ENCODE measurements around the gene WDR7.

DNA sequence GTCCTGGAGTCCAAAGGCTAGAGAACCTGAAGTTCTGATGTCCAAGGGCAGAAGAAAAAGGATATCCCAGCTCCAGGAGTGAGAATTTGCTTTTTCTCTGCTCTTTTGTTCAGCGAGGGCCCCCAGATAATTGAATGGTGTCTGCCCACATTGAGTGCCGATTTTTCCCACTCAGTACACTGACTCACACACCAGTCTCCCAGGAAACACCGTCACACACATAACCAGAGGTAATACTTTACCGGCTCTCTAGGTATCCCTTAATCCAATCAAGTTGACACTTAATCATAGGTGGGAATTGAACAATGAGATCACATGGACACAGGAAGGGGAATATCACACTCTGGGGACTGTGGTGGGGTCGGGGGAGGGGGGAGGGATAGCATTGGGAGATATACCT, 161.5 kb downstream of the WDR7 start:
- TF ChIP-seq EZH2 (IDR thresholded peaks at IDR 0.05; ENCODE audit: borderline replicate concordance) (no peak), EZH2phosphoT487 (IDR thresholded peaks at IDR 0.05; ENCODE audit: low read depth, severe bottlenecking, unreplicated experiment) (no peak)
- TF ChIP-seq, protein P1, sequence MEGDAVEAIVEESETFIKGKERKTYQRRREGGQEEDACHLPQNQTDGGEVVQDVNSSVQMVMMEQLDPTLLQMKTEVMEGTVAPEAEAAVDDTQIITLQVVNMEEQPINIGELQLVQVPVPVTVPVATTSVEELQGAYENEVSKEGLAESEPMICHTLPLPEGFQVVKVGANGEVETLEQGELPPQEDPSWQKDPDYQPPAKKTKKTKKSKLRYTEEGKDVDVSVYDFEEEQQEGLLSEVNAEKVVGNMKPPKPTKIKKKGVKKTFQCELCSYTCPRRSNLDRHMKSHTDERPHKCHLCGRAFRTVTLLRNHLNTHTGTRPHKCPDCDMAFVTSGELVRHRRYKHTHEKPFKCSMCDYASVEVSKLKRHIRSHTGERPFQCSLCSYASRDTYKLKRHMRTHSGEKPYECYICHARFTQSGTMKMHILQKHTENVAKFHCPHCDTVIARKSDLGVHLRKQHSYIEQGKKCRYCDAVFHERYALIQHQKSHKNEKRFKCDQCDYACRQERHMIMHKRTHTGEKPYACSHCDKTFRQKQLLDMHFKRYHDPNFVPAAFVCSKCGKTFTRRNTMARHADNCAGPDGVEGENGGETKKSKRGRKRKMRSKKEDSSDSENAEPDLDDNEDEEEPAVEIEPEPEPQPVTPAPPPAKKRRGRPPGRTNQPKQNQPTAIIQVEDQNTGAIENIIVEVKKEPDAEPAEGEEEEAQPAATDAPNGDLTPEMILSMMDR (IDR thresholded peaks at IDR 0.05; ENCODE audit: poor library complexity), result no peak
